Activated gamma-delta T cell treated with Interleukin-2 at 50 U/mL for 16 hours (primary cell): ENCODE data around the gene CAMTA1.
A peak's percentile ranks its signal among the peaks of the same experiment; 100 is the strongest.
"Not testable (repeated sequence)": the region's sequence is repeated elsewhere in the genome, so short reads cannot be mapped to it uniquely, and the experiment has no call there.

Experiments used
- DNase-seq: peaks from one replicate; pipeline ENCODE4 v3.0.0-alpha.2; 2020

The CAMTA1 gene

GRCh38 chr1:7679159-7679872 is 894.1 kb downstream of the CAMTA1 start:
- DNase-seq = no peak

GRCh38 chr1:7679873-7680206 is 894.6 kb downstream of the CAMTA1 start:
- DNase-seq = no peak

GRCh38 chr1:7680207-7680954 is 895.1 kb downstream of the CAMTA1 start:
- DNase-seq = peak; percentile 32

- DNase-seq = no peak
These were observed 895.7 kb downstream of the CAMTA1 start for GRCh38 chr1:7680955-7681268.

- no peak for DNase-seq
These were observed 896.1 kb downstream of the CAMTA1 start for GRCh38 chr1:7681401-7681800.

- no peak for DNase-seq
These were observed 898.3 kb downstream of the CAMTA1 start for GRCh38 chr1:7683521-7683920.

- no peak for DNase-seq
These were observed 898.9 kb downstream of the CAMTA1 start for GRCh38 chr1:7684132-7684531.

GRCh38 chr1:7684861-7685635 is 899.8 kb downstream of the CAMTA1 start:
- DNase-seq = no peak

- DNase-seq = no peak
These were observed 901.1 kb downstream of the CAMTA1 start for GRCh38 chr1:7686301-7686850.

- DNase-seq = no peak
These were observed 902.2 kb downstream of the CAMTA1 start for GRCh38 chr1:7687411-7687810.

GRCh38 chr1:7688659-7689058 is 903.4 kb downstream of the CAMTA1 start:
- DNase-seq = no peak

- not testable (repeated sequence) for DNase-seq
These were observed 904.1 kb downstream of the CAMTA1 start for GRCh38 chr1:7689307-7689706.

- no peak for DNase-seq
These were observed 904.8 kb downstream of the CAMTA1 start for GRCh38 chr1:7690076-7690475.

GRCh38 chr1:7690496-7691182 is 905.4 kb downstream of the CAMTA1 start:
- no peak for DNase-seq

GRCh38 chr1:7691576-7691975 is 906.3 kb downstream of the CAMTA1 start:
- DNase-seq = no peak

GRCh38 chr1:7692005-7692404 is 906.8 kb downstream of the CAMTA1 start:
- no peak for DNase-seq

GRCh38 chr1:7693037-7693436 is 907.8 kb downstream of the CAMTA1 start:
- not testable (repeated sequence) for DNase-seq

GRCh38 chr1:7693662-7694061 is 908.4 kb downstream of the CAMTA1 start:
- no peak for DNase-seq

- no peak for DNase-seq
These were observed 909.6 kb downstream of the CAMTA1 start for GRCh38 chr1:7694600-7695496.

- DNase-seq = no peak
These were observed 910.4 kb downstream of the CAMTA1 start for GRCh38 chr1:7695497-7696117.

- no peak for DNase-seq
These were observed 913.4 kb downstream of the CAMTA1 start for GRCh38 chr1:7698641-7699040.

- no peak for DNase-seq
These were observed 917.1 kb downstream of the CAMTA1 start for GRCh38 chr1:7702365-7702764.
